AG10803 (cell line): ENCODE data around the gene P2RX2.

Source experiments
- DNase-seq: peaks from one replicate; pipeline ENCODE4 v3.0.0; 2010; ENCODE audit warnings: low read depth
- H3K4me3 ChIP-seq: 2 replicates; pipeline ENCODE4 v1.5.1; 2011; ENCODE audit warnings: mild to moderate bottlenecking, low read length, control low read depth
- TF ChIP-seq, protein P1 (sequence below): conservative IDR thresholded peaks from 2 replicates; pipeline ENCODE4 v1.5.1; 2011; ENCODE audit warnings: mild to moderate bottlenecking, low read length, control low read depth, inconsistent platforms

P2RX2 gene

GRCh38 chr12:132664206-132665148, 45.9 kb downstream of the P2RX2 start:
- no peak for DNase-seq
- no peak overlapping the region for H3K4me3 ChIP-seq

DNA sequence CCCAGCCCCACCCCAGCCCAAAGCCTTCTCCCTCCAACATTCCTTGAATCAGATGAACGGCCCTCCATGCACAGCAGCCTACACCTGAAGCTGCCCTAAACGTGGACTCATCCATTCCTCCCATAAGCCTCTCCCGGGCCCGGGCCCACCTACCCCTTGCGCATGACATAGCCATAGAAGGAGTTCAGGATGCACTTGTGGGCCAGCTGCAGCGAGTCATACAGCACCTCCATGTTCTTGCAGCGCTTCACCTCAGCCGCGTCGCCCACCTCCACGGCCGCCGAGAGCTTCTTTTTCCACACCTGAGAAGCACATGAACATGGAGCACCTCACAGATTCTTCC, 46.5 kb downstream of the P2RX2 start:
- TF ChIP-seq, protein P1, sequence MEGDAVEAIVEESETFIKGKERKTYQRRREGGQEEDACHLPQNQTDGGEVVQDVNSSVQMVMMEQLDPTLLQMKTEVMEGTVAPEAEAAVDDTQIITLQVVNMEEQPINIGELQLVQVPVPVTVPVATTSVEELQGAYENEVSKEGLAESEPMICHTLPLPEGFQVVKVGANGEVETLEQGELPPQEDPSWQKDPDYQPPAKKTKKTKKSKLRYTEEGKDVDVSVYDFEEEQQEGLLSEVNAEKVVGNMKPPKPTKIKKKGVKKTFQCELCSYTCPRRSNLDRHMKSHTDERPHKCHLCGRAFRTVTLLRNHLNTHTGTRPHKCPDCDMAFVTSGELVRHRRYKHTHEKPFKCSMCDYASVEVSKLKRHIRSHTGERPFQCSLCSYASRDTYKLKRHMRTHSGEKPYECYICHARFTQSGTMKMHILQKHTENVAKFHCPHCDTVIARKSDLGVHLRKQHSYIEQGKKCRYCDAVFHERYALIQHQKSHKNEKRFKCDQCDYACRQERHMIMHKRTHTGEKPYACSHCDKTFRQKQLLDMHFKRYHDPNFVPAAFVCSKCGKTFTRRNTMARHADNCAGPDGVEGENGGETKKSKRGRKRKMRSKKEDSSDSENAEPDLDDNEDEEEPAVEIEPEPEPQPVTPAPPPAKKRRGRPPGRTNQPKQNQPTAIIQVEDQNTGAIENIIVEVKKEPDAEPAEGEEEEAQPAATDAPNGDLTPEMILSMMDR, result no peak
- H3K4me3 ChIP-seq, result no peak overlapping the region
- no peak for DNase-seq

More at GRCh38 chr12:132664206-132665148, 45.9 kb downstream of the P2RX2 start:
- TF ChIP-seq, protein P1, result no peak

- no peak overlapping the region for H3K4me3 ChIP-seq
- TF ChIP-seq, protein P1, result no peak
- no peak for DNase-seq
These were observed 47.2 kb downstream of the P2RX2 start for GRCh38 chr12:132665794-132666193.

- H3K4me3 ChIP-seq, result no peak overlapping the region
- DNase-seq, result no peak
- TF ChIP-seq, protein P1, result no peak
These were observed 49.9 kb downstream of the P2RX2 start for GRCh38 chr12:132668191-132669088.

GRCh38 chr12:132669166-132669879, 50.7 kb downstream of the P2RX2 start:
- no peak overlapping the region for H3K4me3 ChIP-seq
- TF ChIP-seq, protein P1, result no peak
- no peak for DNase-seq
